Stimulated activated CD4-positive, alpha-beta T cell treated with anti-CD3 and anti-CD28 coated beads, Interleukin-12 subunit alpha, Interleukin-12 subunit beta, amount 100 ng/mL, for 24 hours (primary cell): ENCODE data around the gene KIF26B.
"Not testable (repeated sequence)": the region's sequence is repeated elsewhere in the genome, so short reads cannot be mapped to it uniquely, and the experiment has no call there.

Experiments
- DNase-seq, 2 experiments: peaks; one replicate each; pipeline ENCODE4 v3.0.0-alpha.2; 2020; ENCODE audit warnings: low read depth in 2 of 2

Gene KIF26B

DNA sequence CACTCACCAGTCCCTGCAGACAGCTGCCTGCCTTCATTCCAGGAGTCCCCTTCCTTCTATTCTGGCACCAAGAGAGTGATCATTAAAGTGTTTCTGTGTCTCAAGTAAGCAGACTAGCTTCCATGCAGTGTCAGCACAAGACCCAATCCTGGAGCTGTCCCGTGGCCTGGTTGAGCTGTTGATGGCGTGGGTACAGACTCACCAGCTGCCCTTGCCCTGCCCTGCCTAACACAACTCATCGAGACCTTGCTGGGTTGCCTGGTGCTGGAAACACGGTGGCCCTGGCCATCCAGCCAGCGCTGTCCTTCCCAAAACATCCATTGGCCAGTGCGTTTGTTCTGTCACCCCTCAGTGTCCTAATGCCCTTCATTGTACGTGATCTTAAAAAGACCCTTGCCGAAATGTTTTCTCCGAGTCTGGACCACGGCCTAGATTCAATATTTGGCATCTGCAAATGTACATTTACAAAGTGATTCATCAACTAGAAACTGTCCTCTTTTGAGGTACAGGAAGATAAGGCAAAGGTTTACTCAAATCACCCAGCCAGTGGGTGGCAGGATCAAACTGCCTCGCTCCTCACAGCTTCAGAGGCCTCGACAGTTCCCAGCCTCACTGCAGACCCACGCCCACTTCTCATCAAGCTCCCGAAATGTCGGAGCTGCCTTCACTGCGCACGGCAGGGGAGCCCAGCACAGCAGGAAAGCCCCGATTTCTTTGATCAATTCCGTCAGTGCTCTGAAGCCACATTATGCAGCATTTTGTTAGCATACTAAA lies 494.2 kb downstream of the KIF26B start:
- DNase-seq: no peak

DNA sequence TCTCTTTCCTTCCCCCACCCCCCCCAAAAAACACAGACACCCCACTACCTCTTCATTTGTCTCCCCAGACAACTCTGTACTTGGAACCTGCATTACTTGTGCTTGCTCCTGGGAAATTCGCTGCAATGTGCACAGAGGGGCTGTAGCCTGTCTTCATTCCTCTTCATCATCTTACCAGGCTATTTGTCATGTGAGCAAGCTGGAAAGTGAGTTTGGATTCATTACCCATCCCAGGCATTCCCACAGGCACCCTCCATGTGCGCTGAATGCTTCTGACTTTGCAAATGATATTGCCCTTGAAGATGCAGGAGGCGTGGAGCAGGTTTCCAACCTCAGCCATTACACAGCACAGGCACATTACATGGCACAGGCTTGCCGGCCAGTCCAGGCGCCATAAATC lies 494.9 kb downstream of the KIF26B start:
- DNase-seq: no peak

DNA sequence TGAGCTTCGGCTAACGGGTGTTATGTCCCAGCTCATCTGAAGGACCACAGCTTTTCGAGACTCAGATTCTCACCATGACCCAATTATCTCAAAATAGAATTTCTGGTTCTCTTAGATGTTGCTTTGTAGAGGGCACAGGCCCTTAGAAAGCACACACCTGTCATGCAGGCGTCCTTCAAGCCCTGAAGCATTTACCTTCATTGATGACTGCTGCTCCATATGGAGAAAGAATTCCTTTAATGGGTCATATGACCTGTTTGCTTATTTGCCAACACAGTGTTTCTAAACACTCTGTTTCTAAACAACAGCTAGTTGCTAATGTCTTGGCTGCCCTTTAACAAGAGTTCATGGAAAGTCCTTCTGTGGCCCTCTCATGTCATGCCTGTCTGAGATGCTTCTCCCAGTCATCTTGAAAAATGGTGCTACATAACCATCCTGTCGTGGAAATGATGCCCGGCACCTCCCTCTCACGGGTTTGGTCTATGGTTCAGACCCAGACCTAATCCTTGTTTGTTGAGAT lies 495.7 kb downstream of the KIF26B start:
- no peak for DNase-seq

- DNase-seq: no peak
Measured at GRCh38 chr1:245651093-245651492, 496.3 kb downstream of the KIF26B start.

DNA sequence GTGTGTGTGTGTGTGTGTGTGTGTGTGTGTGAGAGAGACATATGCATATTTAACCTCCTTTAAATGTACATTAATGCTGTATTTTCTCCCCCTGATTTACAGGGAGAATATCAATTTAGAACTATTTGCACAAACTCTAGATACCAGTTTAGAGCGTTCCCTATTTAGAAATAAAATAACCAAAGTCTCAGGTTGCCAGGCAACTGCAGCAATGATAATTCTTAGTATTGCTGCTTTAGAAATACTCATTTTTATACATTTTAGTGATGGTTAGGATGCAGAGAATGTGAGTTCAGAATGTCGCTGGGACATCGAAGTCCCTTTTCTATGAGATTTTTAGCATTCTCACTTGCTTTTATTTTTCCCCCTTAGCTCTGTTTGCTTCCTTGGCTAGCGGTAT lies 497.3 kb downstream of the KIF26B start:
- no peak for DNase-seq

DNA sequence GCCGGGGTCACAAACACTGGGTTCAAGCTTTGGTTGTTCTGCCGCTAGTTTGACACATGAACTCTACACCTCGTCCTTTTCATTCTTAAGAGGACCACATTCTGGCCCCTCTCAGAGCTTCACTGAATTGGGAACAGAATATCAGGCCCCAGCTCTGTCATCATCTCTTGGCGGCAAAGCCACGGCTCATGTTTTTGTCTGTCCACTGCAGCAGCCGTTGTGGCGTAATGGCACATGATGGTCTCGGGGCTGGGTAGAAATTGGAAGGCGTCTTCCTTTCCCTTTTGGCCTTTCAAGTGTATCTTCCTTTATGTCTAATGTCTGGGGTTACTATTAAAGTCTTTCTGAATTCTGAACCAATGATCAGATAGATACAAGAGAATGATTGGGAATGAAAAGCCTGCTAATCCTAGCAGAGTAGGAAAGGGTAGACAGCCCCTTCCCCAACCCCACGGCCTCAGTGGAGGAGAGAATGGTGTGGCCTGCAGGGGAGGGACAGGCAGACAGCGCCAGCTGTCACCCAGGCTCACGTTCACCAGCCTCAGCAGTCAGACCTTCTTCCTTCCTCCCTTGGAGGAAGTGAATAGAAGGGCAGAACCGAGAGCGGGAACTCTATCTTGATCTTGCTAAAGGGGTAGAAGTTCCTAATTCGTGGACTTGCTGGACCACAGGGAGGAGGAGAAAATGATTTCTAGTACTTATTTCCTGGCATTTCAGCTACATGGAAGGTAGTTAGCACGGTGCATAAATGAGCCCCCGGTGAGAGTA lies 498.1 kb downstream of the KIF26B start:
- no peak for DNase-seq

- no peak for DNase-seq
Measured at GRCh38 chr1:245654460-245655050, 499.8 kb downstream of the KIF26B start.

DNA sequence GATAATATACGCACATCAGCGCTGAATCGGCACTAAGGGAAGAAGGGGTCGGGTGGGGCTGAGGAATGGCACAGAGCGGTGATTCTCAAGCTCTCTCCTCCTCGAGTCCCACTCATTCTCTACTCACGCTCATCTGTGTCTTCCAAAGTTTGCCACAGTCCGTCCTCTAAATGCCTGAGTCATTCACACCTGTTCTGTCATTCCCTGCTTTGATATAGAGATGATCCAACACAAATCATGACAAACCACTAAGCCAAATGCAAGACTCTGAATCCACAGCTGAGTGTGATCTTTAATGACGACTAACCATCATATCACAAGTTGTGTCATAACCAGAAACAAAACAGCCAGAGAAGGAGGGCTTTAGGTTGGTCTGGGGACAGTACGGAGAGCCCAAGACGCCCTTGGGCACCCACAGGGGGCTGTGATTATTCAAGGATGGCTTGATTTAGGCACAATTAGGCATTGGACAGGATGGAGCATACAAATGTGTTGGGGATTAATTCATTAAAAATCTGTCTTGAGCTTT lies 501.5 kb downstream of the KIF26B start:
- no peak for DNase-seq

GRCh38 chr1:245657371-245657770 lies 502.6 kb downstream of the KIF26B start:
- no peak for DNase-seq

- DNase-seq: no peak
Measured at GRCh38 chr1:245663373-245663772, 508.6 kb downstream of the KIF26B start.

- no peak for DNase-seq
Measured at GRCh38 chr1:245663841-245664240, 509.1 kb downstream of the KIF26B start.

DNA sequence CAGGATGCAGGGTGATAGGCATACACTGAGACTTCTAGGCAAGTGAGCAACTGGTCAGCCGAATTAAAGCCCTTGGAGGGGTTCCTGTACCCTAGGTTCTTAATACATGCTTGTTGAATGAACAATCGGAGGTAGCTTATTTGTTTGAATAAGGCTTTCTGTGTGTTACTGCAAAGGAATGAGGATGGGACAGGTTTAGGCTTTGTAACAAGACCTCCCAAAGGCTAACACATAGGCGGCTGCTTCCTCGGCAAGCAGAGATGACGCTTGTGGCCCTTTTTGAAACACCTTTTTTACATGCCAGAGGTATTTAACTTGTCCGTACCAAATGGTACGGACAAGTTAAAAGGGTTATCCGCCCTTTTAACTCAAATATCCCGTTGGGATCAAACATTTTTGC lies 511.6 kb downstream of the KIF26B start:
- DNase-seq: no peak

- no peak for DNase-seq
Measured at GRCh38 chr1:245671349-245671748, 516.6 kb downstream of the KIF26B start.

DNA sequence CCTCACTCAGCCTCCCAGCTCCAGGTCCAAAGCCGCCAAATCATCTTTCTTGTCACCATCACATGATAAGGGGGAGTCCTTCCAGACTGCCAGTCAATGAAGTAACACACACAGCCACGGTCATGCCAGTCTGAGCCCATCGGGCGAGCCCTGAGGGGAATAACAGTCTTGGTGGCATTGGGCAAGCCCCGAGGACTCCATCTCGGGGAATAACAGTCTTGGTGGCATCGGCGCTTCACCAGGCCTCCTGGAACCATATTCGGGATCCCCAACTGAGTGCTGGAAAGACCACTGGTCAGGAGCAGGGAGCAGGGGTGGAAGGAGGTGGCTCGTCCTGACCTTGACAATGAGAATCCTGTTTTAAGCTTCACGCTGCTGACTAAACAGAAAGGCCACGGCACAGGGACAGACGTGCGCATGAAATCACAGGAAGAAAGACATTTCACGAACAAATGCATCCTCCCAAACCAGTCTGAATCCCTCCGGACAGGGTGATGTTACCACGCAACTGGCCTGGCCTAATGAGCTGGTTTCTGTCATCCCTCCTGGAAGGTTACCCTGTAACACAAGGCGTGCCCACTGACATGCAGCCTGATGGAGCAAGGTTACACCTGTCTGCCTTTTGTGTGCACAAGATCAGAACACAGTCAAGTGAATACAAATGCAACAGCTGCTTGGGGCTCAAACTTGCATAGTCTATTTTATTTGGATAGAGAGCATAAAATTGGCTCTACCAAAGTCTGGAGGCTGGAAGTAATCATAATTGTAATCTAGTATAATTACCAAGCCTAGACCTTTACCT lies 517.4 kb downstream of the KIF26B start:
- no peak for DNase-seq

DNA sequence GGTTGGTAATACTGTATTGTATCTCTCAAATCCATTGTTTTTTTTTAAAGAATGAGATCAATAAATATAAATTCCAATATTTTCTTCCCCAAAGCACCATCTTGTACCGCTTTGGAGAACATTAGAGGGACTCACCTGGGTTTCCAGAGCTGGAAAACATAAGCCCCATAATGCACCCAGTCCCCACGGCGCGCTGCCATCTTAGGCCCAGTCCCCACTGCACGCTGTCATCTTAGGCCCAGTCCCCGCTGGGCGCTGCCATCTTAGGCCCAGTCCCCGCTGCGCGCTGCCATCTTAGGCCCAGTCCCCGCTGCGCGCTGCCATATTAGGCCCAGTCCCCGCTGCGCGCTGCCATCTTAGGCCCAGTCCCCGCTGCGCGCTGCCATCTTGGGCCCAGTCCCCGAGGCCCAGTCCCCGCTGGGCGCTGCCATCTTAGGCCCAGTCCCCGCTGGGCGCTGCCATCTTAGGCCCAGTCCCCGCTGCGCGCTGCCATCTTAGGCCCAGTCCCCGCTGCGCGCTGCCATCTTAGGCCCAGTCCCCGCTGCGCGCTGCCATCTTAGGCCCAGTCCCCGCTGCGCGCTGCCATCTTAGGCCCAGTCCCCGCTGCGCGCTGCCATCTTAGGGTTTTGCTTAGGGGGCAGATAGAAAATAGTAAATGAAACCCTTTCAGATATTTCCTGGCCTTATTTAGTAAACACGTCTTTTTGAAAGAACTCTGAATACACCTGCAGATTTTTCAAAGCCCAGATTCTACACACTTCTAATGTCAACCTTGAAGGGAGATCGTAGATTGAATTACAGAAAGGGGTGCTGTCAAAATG lies 518.3 kb downstream of the KIF26B start:
- DNase-seq: not testable (repeated sequence)

DNA sequence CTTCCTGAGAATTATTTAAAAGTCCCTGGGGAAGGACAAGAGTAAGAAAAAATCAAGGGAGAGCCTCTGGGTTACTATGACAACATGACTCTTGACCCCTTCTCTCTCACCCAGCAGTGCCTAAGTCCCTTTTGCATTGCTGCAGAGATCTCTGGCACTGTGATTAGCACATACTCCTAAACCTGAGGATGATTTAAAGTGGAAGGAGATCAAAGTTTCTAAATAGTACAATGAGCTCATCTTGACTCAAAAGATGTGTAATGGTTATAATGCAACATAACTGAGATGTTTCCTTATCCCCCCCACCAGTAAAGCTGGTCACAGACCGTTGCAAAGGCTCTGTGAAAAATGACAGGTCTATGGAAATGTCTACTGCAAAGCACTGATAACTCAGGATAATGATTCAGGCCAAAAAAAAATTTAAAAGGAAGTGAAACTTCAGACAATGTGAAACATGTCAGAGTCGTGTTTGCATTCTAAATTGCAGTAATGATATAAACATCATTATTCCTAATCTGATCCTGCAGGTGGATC lies 519.2 kb downstream of the KIF26B start:
- no peak for DNase-seq

DNA sequence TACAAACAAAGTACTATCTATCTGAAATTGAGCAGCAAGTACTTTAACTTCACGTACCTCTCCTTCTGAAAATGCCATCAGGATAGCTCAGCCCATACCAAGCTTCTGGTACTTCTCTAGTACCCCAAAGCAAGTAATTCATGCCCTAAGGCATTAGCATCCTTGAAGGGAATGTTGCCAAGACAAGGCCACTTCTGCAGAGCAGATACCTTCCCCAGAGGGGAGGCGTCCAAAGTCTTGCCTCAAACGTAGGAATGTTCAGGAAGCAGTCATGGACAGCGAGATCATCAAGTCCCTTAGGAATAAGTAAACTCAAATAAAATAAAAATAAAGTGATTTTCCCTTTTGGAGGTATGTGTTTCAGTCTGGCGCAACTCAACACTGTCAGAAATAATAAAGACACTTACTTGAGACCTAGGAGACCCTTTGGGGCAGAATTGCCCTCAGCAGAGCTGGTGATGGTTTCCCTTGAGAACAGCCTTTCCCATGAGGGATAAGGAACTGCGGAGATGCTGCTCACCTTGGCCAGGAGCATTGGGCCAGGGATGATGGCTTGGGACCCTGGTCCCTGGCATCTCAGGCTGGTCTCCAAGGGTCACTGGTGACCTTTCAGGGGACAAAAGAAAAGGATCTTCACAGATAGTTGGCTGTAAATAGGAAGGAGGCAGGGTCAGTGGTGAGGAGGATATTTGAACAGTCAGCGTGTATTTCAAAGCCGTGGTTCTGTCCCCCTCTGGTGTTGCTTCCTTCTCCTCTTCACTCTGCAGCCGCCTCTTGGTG lies 522.9 kb downstream of the KIF26B start:
- no peak for DNase-seq

GRCh38 chr1:245678860-245679411 lies 524.2 kb downstream of the KIF26B start:
- no peak for DNase-seq
